Subcutaneous adipose tissue (tissue), 4 donors: ENCODE measurements around the gene NTRK2. TPM values are rescaled to one million over a fixed set of nuclear protein-coding genes. Genes with fewer than 3 reads are reported as not detected.

Experiments used
- total RNA-seq, 4 donors: library from RNA; depleted of rRNA; stranded (reverse); fragments of >200 nt; gene quantifications; one replicate each; pipeline ENCODE4 v1.1.0, GENCODE V29; 2016
- TF ChIP-seq, protein P1 (sequence below): fragments of 450-650 bp; IDR thresholded peaks from one replicate; pipeline ENCODE4 v1.5.1; 2016; ENCODE audit warnings: low read depth, mild to moderate bottlenecking, control low read depth, antibody characterized with exemption, moderate library complexity

The NTRK2 gene
- total RNA-seq, 4 donors from 2014 or later, result 51.5 to 105 (median 66.8) TPM

DNA sequence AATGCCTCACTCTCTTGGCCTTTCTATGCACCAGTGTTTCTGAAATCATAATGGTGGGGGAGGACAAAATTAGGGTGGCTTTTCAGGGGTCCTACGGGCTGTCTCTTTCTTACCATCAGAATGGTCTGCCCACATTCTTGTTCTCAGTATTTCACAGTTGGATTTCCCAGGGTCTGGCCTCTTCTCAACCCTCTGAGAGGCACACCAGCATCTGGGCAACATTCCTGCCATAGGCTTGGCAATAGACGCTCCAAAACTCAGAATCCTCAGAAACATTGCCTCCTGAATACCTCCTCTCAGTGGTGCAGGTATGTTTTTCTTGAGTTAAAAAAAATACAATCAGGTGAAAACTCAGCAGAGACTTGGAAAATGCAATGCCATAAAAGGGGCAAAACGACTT is 358.3 kb downstream of the NTRK2 start:
- TF ChIP-seq, protein P1, sequence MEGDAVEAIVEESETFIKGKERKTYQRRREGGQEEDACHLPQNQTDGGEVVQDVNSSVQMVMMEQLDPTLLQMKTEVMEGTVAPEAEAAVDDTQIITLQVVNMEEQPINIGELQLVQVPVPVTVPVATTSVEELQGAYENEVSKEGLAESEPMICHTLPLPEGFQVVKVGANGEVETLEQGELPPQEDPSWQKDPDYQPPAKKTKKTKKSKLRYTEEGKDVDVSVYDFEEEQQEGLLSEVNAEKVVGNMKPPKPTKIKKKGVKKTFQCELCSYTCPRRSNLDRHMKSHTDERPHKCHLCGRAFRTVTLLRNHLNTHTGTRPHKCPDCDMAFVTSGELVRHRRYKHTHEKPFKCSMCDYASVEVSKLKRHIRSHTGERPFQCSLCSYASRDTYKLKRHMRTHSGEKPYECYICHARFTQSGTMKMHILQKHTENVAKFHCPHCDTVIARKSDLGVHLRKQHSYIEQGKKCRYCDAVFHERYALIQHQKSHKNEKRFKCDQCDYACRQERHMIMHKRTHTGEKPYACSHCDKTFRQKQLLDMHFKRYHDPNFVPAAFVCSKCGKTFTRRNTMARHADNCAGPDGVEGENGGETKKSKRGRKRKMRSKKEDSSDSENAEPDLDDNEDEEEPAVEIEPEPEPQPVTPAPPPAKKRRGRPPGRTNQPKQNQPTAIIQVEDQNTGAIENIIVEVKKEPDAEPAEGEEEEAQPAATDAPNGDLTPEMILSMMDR, result no peak

DNA sequence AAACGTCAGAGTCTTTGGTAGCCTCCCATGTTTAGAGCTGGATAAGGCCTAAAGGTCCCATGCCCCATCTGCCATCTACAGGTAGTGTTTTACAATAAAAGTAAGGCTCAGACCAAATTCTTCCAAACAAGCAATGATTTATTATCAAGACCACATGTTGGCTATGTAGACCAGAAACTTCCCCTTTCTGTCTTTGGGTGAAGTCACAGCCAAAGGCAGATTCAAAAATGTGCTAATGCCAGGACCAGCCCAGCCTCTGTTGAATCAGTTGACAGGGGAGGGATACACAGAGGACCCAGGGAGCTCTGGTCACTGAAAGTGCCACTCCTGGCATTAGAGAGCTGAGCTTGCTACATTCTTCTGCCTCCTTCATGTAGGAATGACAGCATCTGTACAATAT is 360.8 kb downstream of the NTRK2 start:
- TF ChIP-seq, protein P1, result no peak

DNA sequence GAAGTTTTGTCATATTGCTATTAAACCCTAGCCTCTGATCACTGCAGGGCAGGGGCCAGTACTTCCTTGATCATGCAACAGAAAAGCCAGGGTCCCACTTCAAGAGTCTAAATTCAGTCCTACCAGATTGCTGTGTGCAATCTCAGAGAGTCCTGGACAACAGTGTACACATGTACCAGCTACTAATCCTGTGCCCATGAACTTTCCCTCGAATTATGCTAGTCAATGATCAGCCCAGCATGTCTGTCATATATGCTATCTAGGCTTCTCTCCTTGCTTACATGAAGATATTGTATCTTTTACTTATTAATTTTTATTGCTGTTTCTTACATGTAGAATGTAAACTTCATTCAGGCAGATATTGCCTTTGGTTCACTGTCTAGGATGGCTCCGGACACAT is 367.0 kb downstream of the NTRK2 start:
- TF ChIP-seq, protein P1, result no peak

- TF ChIP-seq, protein P1, result no peak
Observed at GRCh38 chr9:85038061-85038460, 368.5 kb downstream of the NTRK2 start.

DNA sequence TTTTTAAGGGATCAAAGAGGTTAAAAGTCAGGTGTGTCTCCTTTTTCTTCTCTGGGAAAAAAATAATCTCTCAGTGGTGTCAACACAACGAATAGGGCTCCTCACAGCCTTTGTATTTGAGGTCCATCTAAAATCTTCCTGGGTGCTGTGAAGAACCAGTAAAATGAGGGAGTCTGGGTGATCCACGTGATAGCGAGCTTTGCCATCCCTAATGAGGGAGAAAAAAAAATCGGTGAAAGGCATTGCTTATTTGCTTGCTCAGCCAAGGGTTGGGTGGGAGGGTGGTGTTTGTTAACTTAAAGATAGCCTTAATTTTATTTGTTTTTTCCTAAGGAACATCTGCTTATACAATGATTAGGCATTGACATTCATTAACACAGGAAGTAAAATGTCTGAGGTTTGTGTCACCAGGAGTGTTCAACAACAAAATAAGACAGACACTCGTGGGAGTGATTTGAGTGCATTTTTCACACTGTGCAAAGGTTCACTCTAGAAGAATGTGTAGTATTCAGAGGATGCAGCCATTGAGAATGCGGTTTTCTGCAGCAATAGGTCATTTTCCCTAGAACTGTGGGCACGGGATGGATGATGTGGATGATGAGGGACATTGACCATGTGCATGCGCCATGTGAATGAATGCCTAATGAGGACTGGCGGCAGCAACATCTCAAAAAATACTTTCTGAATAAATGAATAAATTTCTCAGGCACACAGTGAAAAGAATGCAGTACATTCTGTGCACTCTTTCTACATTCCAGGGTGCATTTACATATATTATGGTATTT is 369.5 kb downstream of the NTRK2 start:
- TF ChIP-seq, protein P1, result no peak

GRCh38 chr9:85040146-85040545 is 370.6 kb downstream of the NTRK2 start:
- TF ChIP-seq, protein P1, result no peak

DNA sequence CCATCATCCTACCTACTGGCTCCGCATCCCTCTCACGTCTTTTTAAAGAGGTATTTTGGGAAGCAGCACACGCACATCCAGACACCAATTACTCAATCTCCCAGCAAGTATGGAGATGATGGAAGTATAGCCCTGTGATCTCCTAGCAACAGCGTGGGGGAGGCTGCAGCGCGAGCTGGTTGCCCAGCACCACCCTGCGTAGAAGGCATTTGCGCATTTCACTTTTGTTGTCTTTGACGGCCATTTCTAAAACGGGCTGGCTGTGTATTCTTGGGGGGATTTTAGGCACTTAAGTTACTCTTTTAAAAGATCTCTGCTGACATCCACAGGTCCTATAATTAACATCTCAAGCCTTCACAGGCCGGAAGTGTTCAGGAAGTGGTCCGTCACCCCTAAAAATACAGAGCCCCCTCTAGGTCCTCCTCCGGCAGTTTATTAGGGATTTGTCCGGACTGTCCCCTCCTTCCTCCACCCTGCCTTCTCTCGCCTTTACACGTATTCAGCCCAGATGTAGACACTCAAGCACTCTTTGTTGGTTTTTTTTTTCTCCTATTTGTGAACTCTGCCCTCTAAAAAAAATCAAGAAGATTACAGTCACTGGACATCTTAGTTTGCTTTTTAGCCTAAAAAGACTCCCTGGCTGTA is 371.4 kb downstream of the NTRK2 start:
- TF ChIP-seq, protein P1, result no peak
